ENCODE measurements around the gene ZNF750.
"Not testable (repeated sequence)": the region's sequence is repeated elsewhere in the genome, so short reads cannot be mapped to it uniquely, and the experiment has no call there.

ZNF750 gene

DNA sequence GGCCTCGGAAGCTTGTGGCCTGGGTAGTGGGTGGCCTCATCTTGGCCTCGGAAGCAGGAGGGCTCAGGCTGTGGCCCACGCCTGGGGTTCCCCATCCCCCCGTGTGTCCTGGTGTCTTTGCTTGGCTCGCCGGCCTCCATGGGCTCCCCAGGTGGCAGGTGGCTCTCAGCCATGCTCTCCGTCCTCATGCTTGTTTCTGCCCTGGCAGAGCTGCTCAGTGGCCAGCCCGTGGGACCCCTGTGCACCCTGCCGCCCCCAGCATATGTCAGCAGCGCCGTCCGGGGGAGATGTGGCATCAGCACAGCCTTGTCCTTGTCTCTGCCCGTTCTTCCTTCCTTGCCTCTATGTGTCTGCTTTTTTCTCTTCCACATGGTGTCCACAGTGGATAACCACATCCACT, 49.4 kb downstream of the ZNF750 start:
- no peak for DNase-seq

GRCh38 chr17:82789806-82790205, 50.0 kb downstream of the ZNF750 start:
- DNase-seq = no peak

DNA sequence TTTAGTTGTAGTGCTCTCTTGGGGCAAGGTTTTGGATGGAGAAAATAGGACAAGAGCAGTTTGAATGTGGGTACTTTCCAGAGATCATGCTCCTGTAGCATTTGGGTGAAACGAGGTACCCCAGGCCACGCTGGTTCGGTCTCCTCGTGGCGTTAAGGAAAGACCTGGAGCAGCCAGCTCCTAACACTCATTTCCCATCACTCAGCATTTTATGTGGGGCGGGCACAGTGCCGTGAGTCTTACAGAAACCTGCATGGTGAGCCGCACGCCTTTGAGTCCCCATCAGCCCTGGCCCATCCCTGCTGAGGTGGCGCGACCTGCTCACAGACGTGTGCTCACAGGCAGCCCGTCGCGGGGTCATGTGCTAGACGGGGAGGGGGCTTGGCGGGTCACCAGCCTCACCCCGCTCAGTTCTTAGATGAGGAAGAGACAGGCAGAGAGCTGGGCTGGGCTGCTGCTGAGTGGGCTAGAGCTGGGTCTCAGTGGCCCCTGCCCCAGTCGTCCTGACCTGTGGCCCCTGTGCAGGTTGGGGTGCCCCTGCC, 50.7 kb downstream of the ZNF750 start:
- no peak for DNase-seq

- no peak for DNase-seq
Measured at GRCh38 chr17:82788206-82789001, 51.4 kb downstream of the ZNF750 start.

DNA sequence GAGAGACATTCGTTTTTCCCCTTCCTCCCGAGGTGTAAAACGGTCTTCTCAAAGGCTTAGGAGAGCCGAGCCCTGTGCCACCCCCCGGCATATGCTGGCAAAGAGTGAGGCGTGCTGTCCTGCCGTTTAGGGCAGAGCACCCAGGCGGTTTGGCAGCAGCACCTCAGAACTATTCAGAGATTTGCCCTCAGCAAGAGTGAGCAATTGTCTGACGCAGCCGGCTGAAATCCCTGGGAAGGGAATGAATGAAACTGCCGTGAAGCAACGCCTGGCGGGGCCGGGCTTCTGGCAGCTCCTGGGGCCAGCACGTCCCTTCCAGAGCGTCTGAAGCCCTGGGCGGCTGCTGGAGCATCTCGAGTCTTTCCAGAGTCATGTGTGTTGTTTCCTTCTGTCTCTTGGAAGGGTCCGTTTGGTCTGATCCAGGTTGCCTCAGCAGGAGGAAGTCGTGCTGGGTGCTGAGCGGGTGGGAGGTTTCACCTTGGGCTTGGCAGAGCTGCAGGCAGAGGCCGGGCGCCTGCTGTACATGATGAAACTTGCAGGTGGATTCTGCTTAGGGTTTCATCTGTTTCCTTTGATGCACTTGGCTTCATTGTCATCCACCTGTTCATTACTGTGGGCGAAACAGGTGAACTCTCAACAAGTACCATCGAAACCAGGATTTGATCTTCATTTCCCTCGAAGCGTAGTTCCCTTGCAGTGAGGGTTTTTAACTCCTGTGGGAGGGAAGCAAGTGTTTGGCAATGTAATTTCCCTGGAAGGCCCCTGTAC, 52.6 kb downstream of the ZNF750 start:
- DNase-seq = peak in 1 of 2 experiments; percentile 61

DNA sequence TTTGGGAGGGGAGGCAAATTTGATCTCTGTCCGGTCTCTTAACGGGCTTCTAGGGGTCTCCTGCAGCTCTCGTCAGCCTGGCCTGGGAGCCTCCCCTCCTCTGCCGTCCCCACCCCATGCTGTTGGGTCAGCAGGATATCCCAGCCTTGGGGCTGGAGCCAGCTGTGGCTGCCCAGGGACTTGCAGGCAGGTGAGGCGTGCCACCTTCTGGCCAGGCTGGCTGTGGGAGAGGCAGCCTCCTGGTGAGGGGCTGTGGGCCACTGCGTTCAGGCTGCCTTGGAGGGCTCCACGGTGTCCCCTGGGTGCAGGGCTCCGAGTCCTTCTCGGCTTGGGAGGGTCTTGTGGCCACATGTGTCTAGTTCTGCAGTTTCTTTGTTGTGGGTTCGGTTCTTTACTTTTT, 53.4 kb downstream of the ZNF750 start:
- DNase-seq = no peak

GRCh38 chr17:82785581-82785980, 54.2 kb downstream of the ZNF750 start:
- not testable (repeated sequence) for DNase-seq

- no peak for DNase-seq
Measured at GRCh38 chr17:82783498-82783897, 56.3 kb downstream of the ZNF750 start.

GRCh38 chr17:82782657-82783207, 57.1 kb downstream of the ZNF750 start:
- no peak for DNase-seq

GRCh38 chr17:82781894-82782274, 57.9 kb downstream of the ZNF750 start:
- DNase-seq = peak; percentile 74 to 79

DNA sequence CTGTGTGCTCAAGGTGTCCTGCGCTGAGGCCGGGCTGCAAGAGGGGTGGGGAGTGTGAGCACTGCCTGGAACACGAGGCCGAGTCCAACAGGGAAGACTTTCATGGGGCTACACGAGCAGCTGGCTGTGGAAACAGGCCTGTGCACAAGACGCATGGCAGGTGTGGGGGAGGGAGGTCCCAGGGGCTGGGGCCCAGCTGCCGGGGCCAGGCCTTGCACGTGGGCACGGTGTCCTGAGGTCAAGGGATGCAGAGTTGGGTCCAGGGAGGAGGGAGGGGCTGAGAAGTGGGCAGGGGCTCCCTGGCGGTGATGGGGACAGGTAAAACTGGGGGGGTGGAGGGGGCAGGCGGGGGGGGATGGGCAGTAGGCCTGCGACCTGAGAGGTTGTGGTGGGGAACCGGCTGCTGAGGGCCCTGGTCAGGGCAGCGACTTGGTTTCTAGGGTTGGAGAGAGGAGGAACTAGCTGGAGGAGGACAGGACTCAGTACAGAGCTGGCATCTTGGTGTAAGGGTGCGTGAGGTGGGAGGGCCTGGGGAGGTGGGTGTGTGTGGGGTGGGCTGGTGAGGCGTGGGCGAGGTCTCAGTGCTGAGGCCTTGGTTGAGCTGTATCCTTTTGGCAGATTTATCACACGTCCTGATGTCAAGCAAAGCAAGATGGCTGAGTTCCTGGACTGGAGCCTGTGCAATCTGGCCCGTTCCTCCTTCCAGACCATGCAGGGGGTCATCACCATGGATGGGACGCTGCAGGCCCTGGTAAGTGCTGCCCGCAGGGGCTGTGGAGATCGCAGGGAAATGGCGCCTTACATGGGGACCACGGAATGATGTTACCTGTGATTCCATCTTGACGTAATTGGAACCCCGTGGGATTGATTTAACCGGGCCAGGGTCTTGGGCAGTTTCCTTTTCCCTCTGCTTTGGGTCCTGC, 58.6 kb downstream of the ZNF750 start:
- no peak for DNase-seq

- DNase-seq = no peak
Measured at GRCh38 chr17:82780195-82780594, 59.6 kb downstream of the ZNF750 start.

DNA sequence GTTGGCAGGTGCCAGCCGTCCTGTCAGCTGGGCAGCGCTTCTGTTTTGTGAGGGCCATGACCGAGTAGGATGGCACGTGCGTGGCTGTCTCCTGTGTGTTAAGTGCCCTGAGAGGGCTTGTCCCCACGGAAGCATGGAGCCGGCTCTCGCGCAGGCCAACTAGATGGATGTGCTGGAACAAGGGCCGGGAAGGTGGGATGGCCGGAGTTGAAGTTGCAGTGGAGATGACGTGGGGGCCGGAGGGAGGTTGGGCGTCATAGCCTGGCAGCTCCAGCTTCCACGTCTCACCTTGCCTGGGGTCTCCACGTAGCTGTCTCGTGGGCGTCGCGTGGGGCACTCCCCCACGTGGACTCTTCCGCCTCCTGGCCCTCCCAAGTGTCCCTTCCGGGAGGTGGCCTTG, 60.3 kb downstream of the ZNF750 start:
- no peak for DNase-seq
